ELR (cell line): ENCODE results near the gene TMEM170B.
A peak's percentile ranks its signal among the peaks of the same experiment; 100 is the strongest.

Source experiments
- DNase-seq: peaks from one replicate; pipeline ENCODE4 v3.0.0-alpha.2; 2015; ENCODE audit warnings: low read depth

The TMEM170B gene

DNA sequence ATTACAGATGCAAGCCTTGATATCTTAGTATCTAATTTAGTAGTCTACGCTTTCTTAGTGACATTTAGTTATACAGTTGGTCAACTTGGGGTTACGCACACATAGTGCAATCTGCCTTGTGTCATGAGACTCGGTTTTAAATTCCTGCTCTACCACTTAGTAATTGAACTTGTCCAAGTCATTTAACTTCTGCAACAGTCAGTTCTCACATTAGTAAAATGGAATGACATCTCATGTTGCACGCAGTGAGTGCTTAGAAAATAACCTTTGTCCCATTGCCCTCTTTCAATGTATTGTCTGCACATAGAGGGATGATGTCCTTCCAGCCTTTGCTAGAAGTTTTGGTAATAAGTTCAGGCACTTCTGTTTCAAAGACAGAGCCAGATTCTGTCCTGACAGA, 48.6 kb downstream of the TMEM170B start:
- peak; percentile 27 for DNase-seq

GRCh38 chr6:11586536-11586935, 49.0 kb downstream of the TMEM170B start:
- DNase-seq = peak; percentile 89

DNA sequence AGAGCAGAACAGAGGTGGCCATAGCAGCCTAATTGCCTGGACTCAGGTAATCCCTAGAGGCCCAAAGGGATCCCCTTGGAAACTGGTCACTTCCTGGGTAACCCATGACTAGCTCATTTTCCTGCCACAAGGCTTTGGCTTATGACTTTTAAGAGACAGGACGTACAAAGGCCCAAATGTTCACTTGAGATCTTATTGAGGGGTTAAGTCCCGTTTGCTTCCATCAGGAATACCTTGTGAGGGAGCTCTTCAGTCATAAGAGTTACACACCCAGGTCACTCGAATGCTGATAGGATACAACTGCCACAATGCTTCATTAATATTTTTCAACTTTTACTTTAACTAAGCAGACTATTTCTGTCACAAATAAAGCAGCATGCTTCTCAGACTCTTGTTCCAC, 51.7 kb downstream of the TMEM170B start:
- DNase-seq = peak; percentile 52

GRCh38 chr6:11592294-11592906, 54.9 kb downstream of the TMEM170B start:
- DNase-seq = no peak

DNA sequence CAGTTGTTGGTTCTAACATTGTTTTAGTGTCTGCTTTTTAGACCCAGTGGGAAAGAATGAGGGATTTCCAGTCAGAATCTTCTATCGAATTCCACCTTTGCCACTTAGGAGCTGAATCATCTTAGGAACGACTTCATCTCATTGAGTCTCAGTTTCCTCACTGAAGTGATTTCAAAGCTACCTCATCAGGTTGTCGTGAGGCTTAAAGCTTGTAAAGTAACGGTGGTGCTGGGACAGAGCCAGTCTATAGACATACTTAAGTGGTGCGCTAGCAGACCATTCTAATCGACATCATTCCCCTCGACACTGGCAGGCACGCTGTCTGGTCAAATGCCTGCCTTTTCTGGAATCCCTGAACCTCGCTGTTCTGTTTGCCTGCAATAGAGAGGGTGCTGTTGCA, 55.5 kb downstream of the TMEM170B start:
- DNase-seq = no peak

GRCh38 chr6:11595903-11596302, 58.4 kb downstream of the TMEM170B start:
- peak; percentile 57 for DNase-seq

GRCh38 chr6:11596640-11597237, 59.2 kb downstream of the TMEM170B start:
- no peak for DNase-seq

GRCh38 chr6:11598687-11599086, 61.1 kb downstream of the TMEM170B start:
- no peak for DNase-seq

- no peak for DNase-seq
These were observed 62.7 kb downstream of the TMEM170B start for GRCh38 chr6:11600251-11600650.

GRCh38 chr6:11601776-11602605, 64.4 kb downstream of the TMEM170B start:
- no peak for DNase-seq

GRCh38 chr6:11604215-11604614, 66.7 kb downstream of the TMEM170B start:
- DNase-seq = no peak

- DNase-seq = no peak
These were observed 67.4 kb downstream of the TMEM170B start for GRCh38 chr6:11604836-11605506.

DNA sequence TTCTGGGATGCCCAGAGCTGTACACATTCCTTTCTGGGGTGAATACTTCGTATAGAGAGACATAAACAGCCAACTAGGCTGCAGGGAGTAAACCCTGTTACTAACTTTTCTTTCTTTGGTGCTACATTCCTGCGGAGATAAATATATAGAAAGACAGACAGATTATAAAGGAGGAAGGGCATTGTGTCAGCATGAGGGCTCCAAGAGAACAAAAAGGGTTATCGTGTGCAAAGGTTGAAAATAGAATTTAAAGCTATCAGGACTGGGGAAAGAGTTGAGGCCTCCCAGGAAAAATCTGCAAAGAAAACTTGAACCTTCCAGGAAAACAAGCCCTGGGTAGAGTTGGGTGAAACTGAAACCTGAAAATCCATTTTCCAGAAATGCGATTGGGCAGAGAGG, 68.0 kb downstream of the TMEM170B start:
- no peak for DNase-seq

DNA sequence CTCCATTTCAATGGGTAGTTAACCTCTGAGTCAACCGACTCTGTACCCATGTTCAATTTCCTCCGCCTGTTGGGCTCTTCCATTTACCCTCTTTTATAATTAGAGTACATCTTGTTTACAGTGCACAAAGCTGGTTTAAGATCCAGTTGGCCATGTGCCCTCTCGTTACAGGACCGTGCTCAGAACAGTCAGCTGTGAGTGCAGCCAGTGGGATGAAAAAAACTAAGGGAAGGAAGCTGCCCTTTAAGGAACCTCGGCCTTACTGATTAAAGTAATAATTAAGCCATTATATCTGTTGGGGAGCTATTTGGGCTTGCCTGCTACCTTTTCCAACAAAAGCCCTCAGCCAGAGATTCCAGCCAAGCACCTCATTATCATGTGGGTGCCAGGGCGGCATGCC, 68.8 kb downstream of the TMEM170B start:
- no peak for DNase-seq

DNA sequence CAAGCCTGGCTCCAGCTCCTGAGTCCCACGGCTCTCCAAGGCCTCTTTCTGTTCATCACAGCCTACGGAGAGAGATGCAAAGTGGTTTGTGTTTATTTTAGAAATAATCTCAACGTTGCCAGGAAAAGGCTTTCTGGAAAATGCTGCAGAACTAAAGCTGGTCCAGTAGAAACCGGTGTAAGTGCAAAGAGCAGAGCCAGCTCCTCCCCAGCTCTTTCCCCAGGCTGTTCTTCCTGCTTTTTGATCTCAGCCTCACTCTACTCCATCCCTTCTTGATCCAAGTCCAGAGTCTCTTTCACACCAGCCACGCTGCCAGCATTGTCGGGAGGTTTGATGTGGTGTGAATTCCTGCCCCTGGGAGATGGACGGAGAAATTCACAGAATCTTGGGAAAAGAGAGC, 69.8 kb downstream of the TMEM170B start:
- DNase-seq = no peak

DNA sequence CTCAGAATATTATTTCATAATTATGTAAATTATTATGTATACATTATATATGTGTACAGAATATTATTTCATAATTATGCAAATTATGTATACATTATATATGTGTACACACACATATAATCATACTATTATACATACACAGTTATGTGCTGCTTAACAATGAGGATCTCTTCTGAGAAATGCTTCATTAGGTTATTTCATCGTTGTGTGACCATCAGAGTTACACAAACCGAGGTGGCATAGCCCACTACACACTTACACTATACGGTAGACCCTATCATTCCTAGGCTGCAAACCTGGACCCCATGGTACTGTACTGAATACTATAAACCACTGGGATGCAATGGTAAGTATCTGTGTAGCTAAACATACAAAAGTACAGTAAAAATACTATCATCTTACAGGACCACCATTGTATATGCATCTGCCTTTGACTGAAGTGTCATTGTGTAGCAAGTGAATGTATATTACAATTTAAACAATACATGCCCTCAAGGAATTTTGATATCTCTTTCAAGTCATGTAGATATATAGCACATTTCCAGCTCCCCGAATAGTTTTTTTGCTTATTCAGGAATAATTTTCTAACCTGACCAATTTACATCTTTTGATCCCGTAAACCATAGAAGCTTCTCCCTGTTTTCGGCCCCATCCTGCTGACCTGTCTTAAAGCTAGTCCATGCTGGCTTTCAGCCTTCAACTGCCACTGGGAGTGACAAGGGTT, 71.2 kb downstream of the TMEM170B start:
- DNase-seq = no peak

DNA sequence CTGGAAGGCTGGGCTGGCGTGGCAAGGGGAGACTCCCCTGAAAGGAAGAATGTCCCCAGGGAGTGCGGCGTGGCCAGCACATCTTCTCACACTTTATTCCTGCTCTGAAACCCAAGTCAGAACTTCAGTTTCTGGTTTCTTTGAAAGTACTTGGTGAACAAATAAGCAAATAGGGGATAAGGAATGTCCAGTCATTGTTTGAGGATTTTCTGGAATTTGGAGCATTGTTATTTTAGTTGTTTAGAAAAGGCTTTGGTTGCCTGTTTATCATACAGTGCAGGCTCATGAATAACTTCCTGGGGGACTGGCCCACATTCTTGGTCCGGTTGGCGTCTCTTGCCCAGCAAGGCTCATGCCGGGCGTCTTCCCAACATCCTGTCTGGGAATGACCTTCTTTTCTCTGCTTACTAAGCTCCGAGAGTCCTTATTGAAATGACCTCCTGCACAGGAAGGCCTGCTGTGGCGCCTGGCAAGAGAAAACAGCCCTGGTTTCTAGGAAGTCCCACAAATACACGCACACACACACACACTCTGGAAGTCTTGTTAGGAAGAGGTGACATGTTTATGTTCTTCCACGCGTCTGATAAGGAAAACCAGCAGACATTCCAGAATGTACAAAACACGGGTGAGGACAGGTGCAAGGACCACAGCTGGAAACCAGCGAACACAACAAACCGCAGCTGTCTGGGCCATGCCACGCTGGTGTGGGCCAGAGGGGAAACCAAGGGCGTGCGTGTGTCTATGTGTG, 71.9 kb downstream of the TMEM170B start:
- peak; percentile 98 for DNase-seq

- peak; percentile 42 for DNase-seq
These were observed 75.8 kb downstream of the TMEM170B start for GRCh38 chr6:11613336-11613735.

- DNase-seq = peak; percentile 97
These were observed 76.3 kb downstream of the TMEM170B start for GRCh38 chr6:11613858-11614257.

DNA sequence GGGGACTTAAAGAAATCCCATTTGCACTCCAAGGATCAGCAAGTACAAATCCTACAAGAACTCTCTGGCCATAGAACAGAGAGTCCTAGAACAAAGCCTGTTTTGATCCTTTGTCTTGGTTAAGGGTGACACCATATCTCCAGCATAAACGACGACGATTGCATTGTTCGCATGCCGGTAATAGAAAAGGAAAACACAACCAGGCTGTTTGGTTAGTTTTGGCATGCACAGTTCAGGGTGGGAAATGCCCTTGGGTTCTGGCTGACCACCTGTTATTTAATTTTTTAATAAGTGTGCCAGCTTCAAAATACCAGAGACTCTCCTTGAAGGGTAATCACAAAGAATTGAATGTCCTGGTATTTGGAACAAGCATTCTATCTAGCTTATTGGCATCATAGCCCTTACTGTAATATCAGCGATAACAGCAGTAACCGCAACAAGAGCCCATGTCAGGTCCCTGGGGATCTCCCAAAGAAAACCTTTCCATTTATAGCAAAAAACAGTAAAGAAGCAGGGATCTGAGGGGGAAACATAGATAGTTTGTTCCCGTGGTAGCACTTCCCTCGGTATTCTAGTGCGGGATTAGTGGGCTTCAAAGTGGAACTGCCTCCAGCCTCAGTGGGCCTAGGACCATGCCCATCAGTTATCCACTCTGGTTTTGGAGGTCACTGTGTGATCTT, 77.1 kb downstream of the TMEM170B start:
- DNase-seq = no peak

GRCh38 chr6:11615214-11615602, 77.7 kb downstream of the TMEM170B start:
- peak; percentile 84 for DNase-seq
